Keratinocyte (primary cell): ENCODE results near the gene KRTAP12-1. TPM values are rescaled to one million over a fixed set of nuclear protein-coding genes. Genes with fewer than 3 reads are reported as not detected.
"Not testable (repeated sequence)": the region's sequence is repeated elsewhere in the genome, so short reads cannot be mapped to it uniquely, and the experiment has no call there.

Source experiments
- DNase-seq: peaks from one replicate; pipeline ENCODE4 v3.0.0-alpha.2; 2011; ENCODE audit warnings: low read depth, missing footprints, low spot score
- FAIRE-seq: peaks from 2 replicates; lab custom pipeline; 2011; peaks lifted over from hg19 to GRCh38; lab: Jason Lieb, UNC
- H2AFZ ChIP-seq: 2 replicates; pipeline ENCODE4 v1.6.0; 2012; ENCODE audit warnings: low read length, control low read depth, inconsistent platforms; ENCODE audit not compliant: control insufficient read depth
- H3K27ac ChIP-seq: 2 replicates; pipeline ENCODE4 v1.5.1; 2011; ENCODE audit warnings: low read length; ENCODE audit not compliant: control insufficient read depth, insufficient read depth
- H3K27me3 ChIP-seq: 3 replicates; pipeline ENCODE4 v1.6.0; 2011; ENCODE audit warnings: low read length; ENCODE audit not compliant: control insufficient read depth, insufficient read depth; ENCODE audit errors: extremely low read depth
- H3K36me3 ChIP-seq, 2 experiments: 2 replicates in 1 of 2; 3 replicates in 1 of 2; pipeline ENCODE4 v1.5.1; 2011; ENCODE audit warnings: low read length in 2 of 2, mild to moderate bottlenecking in 1 of 2; ENCODE audit not compliant: control insufficient read depth in 2 of 2, insufficient read depth in 2 of 2; ENCODE audit errors: extremely low read depth in 1 of 2
- H3K4me1 ChIP-seq: 3 replicates; pipeline ENCODE4 v1.5.1; 2011; ENCODE audit warnings: low read length; ENCODE audit not compliant: control insufficient read depth, insufficient read depth; ENCODE audit errors: extremely low read depth
- H3K4me2 ChIP-seq: 3 replicates; pipeline ENCODE4 v1.6.0; 2011; ENCODE audit warnings: low read depth, low read length; ENCODE audit not compliant: control insufficient read depth, insufficient read depth; ENCODE audit errors: extremely low read depth
- H3K4me3 ChIP-seq, 3 experiments: fragments of 200-600 bp in 1 of 3; sonication (generic) in 1 of 3; 2 replicates in 2 of 3; 3 replicates in 1 of 3; pipeline ENCODE4 v1.5.1; 2011 to 2016; ENCODE audit warnings: low read length in 3 of 3, mild to moderate bottlenecking in 3 of 3, control low read depth in 2 of 3, inconsistent platforms in 1 of 3, low read depth in 1 of 3, mixed read lengths in 1 of 3, mixed run types in 1 of 3, moderate library complexity in 1 of 3; ENCODE audit not compliant: control insufficient read depth in 2 of 3, insufficient read depth in 2 of 3; ENCODE audit errors: extremely low read depth in 1 of 3
- H3K79me2 ChIP-seq: 2 replicates; pipeline ENCODE4 v1.6.0; 2012; ENCODE audit warnings: low read length; ENCODE audit not compliant: control insufficient read depth, insufficient read depth
- H3K9ac ChIP-seq: 3 replicates; pipeline ENCODE4 v1.6.0; 2011; ENCODE audit warnings: low read length; ENCODE audit not compliant: control insufficient read depth, insufficient read depth; ENCODE audit errors: extremely low read depth
- H3K9me1 ChIP-seq: 3 replicates; pipeline ENCODE4 v1.6.0; 2011; ENCODE audit warnings: low read length; ENCODE audit not compliant: control insufficient read depth, insufficient read depth; ENCODE audit errors: extremely low read depth
- H3K9me3 ChIP-seq: 2 replicates; pipeline ENCODE4 v1.5.1; 2012; ENCODE audit warnings: low read depth, low read length; ENCODE audit not compliant: control insufficient read depth
- H4K20me1 ChIP-seq: 3 replicates; pipeline ENCODE4 v1.6.0; 2011; ENCODE audit warnings: low read length; ENCODE audit not compliant: control insufficient read depth, insufficient read depth; ENCODE audit errors: extremely low read depth
- CTCF ChIP-seq, 3 experiments: IDR thresholded peaks in 1 of 3; conservative IDR thresholded peaks in 1 of 3; optimal IDR thresholded peaks in 1 of 3; 2 replicates in 2 of 3; 3 replicates in 1 of 3; pipeline versions ENCODE3 to v1.5.1; 2011; ENCODE audit warnings: low read length in 3 of 3, mild to moderate bottlenecking in 3 of 3, moderate library complexity in 2 of 3, control low read depth in 1 of 3, inconsistent platforms in 1 of 3; ENCODE audit not compliant: insufficient read depth in 2 of 3; ENCODE audit errors: extremely low read depth in 1 of 3
- EZH2 ChIP-seq: IDR thresholded peaks from one replicate; pipeline ENCODE4 v1.6.1; 2012; ENCODE audit warnings: inconsistent platforms, mild to moderate bottlenecking, low read length, moderate library complexity
- dilution Hi-C: fragments of 300-500 bp; cut with MboI; formaldehyde crosslinking; loops from one replicate; pipeline ENCODE4 v1.7.0; 2020; ENCODE audit warnings: low sequenced_read_pairs; ENCODE audit not compliant: extremely low pct_ligation_motif_present
- polyA plus RNA-seq, 5 experiments: library from polyadenylated mRNA; depleted of rRNA in 3 of 5; stranded (reverse) in 3 of 5; stranded (forward) in 1 of 5; unstranded in 1 of 5; fragments of >200 nt; gene quantifications; 1 replicate in 1 of 5; 2 replicates in 3 of 5; 3 replicates in 1 of 5; pipeline versions ENCODE4 v1.2.1 to v1.2.3, GENCODE V29; 2011 to 2012; ENCODE audit warnings: missing spikeins in 2 of 5, low read depth in 1 of 5, low replicate concordance in 1 of 5

Gene KRTAP12-1
- polyA plus RNA-seq, 1 donor (not counting 4 experiments of a cell fraction or from before 2014, with no cell fraction given) = not detected

DNA sequence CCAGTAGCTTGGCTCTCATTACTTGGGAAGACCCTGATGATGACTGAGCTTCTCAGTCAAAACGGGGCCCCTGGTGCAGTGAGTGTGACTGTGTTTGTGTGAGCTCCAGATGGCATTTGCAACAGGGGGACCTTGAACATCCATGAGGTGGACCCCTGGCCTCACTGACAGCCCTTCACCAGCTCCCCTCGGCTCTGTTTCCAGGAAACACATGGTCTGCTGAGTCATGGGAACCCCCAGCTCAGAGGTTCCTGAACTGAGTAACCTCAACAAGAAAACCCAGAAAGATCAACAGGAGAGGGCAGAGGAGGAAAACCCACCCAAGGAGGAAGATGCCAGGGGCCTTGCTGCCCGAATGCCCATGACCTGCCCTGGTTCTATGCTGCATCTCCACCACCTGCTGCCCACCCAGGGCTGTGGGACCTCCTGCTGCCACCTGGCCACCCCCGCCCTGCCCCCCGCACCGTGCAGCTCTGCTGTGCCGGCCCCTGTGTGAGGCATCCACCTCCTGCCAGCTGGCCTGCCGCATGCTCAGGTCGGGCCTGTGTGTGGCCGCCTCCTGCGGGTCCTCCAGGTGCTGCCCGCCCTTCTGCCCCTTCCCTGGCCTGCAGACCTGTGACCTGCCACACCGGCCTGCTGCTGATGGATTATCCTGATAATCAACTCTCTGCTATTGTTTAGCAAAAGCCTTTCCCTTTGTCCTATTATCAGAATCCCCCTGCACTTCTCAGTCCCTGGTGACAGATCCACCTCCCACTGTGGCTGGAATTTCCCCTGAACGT lies 4.2 kb upstream of the KRTAP12-1 start:
- no peak overlapping the region for H3K27ac ChIP-seq
- H3K9me1 ChIP-seq = no peaks in the 10 kb centered on the region
- H3K4me2 ChIP-seq = no peak overlapping the region
- no peaks in the 10 kb centered on the region for H3K9me3 ChIP-seq
- DNase-seq = no peak
- no peaks in the 10 kb centered on the region for H3K27me3 ChIP-seq
- FAIRE-seq = no peak
- no peak overlapping the region for H2AFZ ChIP-seq
- H3K79me2 ChIP-seq = no peaks in the 10 kb centered on the region
- H3K4me3 ChIP-seq = no peak overlapping the region
- H3K4me1 ChIP-seq = no peaks in the 10 kb centered on the region
- TF ChIP-seq CTCF (optimal IDR thresholded peaks at IDR 0.05 in 1 of 3, IDR thresholded peaks at IDR 0.05 in 1 of 3, conservative IDR thresholded peaks at IDR 0.05 in 1 of 3; ENCODE audit: extremely low read depth in 1 of 3, insufficient read depth in 2 of 3, low read length in 3 of 3) = no peak
- no peak for TF ChIP-seq EZH2
- no peak overlapping the region for H3K9ac ChIP-seq
- H4K20me1 ChIP-seq = no peaks in the 10 kb centered on the region
- no peaks in the 10 kb centered on the region for H3K36me3 ChIP-seq
- dilution Hi-C loops = no loop called here

- H3K9me1 ChIP-seq, dilution Hi-C loops, H4K20me1 ChIP-seq, H3K9me3 ChIP-seq, H3K4me2 ChIP-seq, FAIRE-seq, H3K4me1 ChIP-seq, H3K36me3 ChIP-seq, H3K4me3 ChIP-seq, H2AFZ ChIP-seq, DNase-seq, H3K79me2 ChIP-seq, H3K27ac ChIP-seq, H3K27me3 ChIP-seq, H3K9ac ChIP-seq: not testable (repeated sequence)
These were observed 3.1 kb upstream of the KRTAP12-1 start for GRCh38 chr21:44685050-44685449.

DNA sequence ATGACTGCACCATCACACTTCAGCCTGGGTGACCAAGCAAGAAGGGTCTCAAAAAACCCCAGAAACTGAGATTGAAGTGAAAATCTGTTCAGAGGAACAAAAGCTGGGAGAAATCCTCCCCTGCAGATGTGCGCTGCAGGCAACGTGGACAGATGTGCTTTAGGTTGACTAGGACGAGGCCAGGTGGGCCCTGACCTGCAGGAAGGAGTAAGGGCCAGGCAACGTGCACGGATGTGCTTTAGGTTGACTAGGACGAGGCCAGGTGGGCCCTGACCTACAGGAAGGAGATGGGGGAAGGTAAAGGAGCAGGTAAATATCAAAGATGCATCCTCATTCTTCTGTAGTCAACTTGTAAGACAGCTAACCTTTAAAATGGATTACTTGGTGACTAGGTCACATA lies 2.5 kb upstream of the KRTAP12-1 start:
- FAIRE-seq = no peak
- Histone ChIP-seq H3K36me3 (no peaks in the 10 kb centered on the region), H3K79me2 (no peaks in the 10 kb centered on the region), H3K4me2 (no peak overlapping the region), H4K20me1 (no peaks in the 10 kb centered on the region), H2AFZ (no peak overlapping the region), H3K9me1 (no peaks in the 10 kb centered on the region), H3K27ac (no peak overlapping the region), H3K9ac (no peak overlapping the region), H3K9me3 (no peaks in the 10 kb centered on the region), H3K4me3 (no peak overlapping the region), H3K27me3 (no peaks in the 10 kb centered on the region), H3K4me1 (no peaks in the 10 kb centered on the region)
- no peak for TF ChIP-seq EZH2
- TF ChIP-seq CTCF (optimal IDR thresholded peaks at IDR 0.05 in 1 of 3, IDR thresholded peaks at IDR 0.05 in 1 of 3, conservative IDR thresholded peaks at IDR 0.05 in 1 of 3; ENCODE audit: extremely low read depth in 1 of 3, insufficient read depth in 2 of 3, low read length in 3 of 3) = no peak
- dilution Hi-C loops = no loop called here
- DNase-seq = no peak
